ENCODE data around the gene RGS3. TPM values are rescaled to one million over a fixed set of nuclear protein-coding genes. Genes with fewer than 3 reads are reported as not detected.

Gene RGS3
- total and polyA plus RNA-seq, 10 of the 15 experiments (the other 5 are each of a cell fraction or from before 2014, with no cell fraction given), result 2.9 to 138 (median 28.8) TPM

DNA sequence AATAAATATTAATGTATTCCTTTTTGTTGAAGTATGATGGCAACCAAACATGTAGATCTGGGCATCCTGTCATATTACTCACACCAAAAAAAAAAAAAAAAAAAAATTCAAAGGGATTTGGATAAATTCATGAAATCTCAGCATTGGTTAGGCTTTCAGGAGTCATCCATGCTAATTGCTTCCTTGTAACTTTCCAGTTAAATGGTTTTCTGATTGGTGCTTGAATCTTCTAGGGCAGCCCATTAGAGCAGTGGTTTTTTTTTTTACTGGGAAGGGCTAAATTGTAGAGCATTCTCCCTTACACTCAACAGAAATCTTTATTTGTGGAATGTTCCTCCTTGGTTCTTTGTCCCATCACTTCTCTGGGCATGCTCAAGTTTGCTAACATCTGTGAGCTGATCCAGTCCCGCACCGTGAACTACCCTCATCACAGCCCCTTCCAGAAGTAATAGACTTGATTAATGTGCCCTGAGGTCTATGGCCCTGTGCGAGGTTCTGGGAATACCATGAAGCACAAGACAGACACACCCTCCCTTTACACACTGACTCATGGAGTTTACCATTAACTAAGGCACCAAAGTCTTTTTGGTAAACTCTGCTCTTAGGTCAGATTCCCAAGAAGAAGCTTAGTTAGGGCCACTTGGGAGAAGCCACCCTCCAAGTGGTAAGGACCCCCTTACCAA lies 56.0 kb downstream of the RGS3 start:
- Histone ChIP-seq H3K36me3 (ENCODE audit: control insufficient read depth in 2 of 2, insufficient read depth in 2 of 2, low read length in 1 of 2) (peaks cover 4 to 10% of the 10 kb centered on the region in 2 experiments; a peak in 3 of 4 replicates), H3K4me1 (ENCODE audit: control insufficient read depth, insufficient read depth, low read length) (peaks cover 44% of the 10 kb centered on the region), H3K9me3 (replicated peaks; ENCODE audit: control insufficient read depth, insufficient read depth, low read length) (no peaks in the 10 kb centered on the region), H2AFZ (ENCODE audit: control insufficient read depth, low read depth, low read length) (no peak overlapping the region), H3K4me2 (ENCODE audit: control insufficient read depth, insufficient read depth) (peak overlapping the region; percentile 100), H3K9ac (ENCODE audit: control insufficient read depth, insufficient read depth, low read length) (peak overlapping the region; percentile 79), H4K20me1 (ENCODE audit: control insufficient read depth, insufficient read depth) (no peaks in the 10 kb centered on the region; the same call in 1 of the 2 replicates), H3K27me3 (replicated peaks in 1 of 2; ENCODE audit: control insufficient read depth in 2 of 2, insufficient read depth in 2 of 2, low read length in 1 of 2) (no peaks in the 10 kb centered on the region), H3K79me2 (ENCODE audit: control insufficient read depth, insufficient read depth, low read length) (peaks cover 73% of the 10 kb centered on the region), H3K4me3 (peak overlapping the region; percentile 90), H3K27ac (ENCODE audit: control insufficient read depth, insufficient read depth) (peak overlapping the region; percentile 85)
- WGBS (ENCODE audit: insufficient coverage, insufficient replicate concordance, low lambda C conversion rate, missing lambda C conversion rate), result 78% methylated on average over 3 of the region's 3 CpGs
- no peak for ATAC-seq
- in situ Hi-C loops (cut with MboI) (loop anchor here (5.0 kb wide), 1 partner anchor 138 kb away; no protein-coding TSS in a partner anchor), intact Hi-C loops (cut with micrococcal nuclease; ENCODE audit: unreplicated experiment) (loop anchor here (2.0 kb wide), 1 partner anchor 135 kb away; no protein-coding TSS in a partner anchor)
- ChIA-PET RAD21 (ENCODE audit: unreplicated experiment) (interaction anchor here (0.8 to 15.3 kb wide), 14 partner anchors 7 to 138 kb away, joined by 3 to 481 read pairs (median 6); partner anchors contain the start of genes C9orf43 and POLE3), POLR2A (interaction anchor here (0.7 to 14.0 kb wide), 4 partner anchors 9 to 68 kb away, joined by 3 to 233 read pairs (median 3); no protein-coding TSS in a partner anchor), CTCF (interaction anchor here (0.8 to 12.5 kb wide), 6 partner anchors 45 to 136 kb away, joined by 3 to 199 read pairs (median 38); no protein-coding TSS in a partner anchor), SMC1A (ENCODE audit: uncharacterized antibody, unreplicated experiment) (interaction anchor here (0.7 to 18.5 kb wide), 13 partner anchors 8 to 244 kb away, joined by 3 to 323 read pairs (median 16); partner anchors contain the start of genes CDC26 and PRPF4)
- FAIRE-seq, result no peak
- BruUV-seq (replicated peaks), result TSS peak; percentile 69
- TF ChIP-seq ZNF384 (IDR thresholded peaks at IDR 0.05; ENCODE audit: borderline replicate concordance, low read depth, low read length) (peak; percentile 71), MEF2A (IDR thresholded peaks at IDR 0.05; ENCODE audit: insufficient read depth, low read depth, low read length) (no peak), SIN3A (IDR thresholded peaks at IDR 0.05; ENCODE audit: low read depth, low read length) (no peak)
- TF ChIP-seq, protein P1, sequence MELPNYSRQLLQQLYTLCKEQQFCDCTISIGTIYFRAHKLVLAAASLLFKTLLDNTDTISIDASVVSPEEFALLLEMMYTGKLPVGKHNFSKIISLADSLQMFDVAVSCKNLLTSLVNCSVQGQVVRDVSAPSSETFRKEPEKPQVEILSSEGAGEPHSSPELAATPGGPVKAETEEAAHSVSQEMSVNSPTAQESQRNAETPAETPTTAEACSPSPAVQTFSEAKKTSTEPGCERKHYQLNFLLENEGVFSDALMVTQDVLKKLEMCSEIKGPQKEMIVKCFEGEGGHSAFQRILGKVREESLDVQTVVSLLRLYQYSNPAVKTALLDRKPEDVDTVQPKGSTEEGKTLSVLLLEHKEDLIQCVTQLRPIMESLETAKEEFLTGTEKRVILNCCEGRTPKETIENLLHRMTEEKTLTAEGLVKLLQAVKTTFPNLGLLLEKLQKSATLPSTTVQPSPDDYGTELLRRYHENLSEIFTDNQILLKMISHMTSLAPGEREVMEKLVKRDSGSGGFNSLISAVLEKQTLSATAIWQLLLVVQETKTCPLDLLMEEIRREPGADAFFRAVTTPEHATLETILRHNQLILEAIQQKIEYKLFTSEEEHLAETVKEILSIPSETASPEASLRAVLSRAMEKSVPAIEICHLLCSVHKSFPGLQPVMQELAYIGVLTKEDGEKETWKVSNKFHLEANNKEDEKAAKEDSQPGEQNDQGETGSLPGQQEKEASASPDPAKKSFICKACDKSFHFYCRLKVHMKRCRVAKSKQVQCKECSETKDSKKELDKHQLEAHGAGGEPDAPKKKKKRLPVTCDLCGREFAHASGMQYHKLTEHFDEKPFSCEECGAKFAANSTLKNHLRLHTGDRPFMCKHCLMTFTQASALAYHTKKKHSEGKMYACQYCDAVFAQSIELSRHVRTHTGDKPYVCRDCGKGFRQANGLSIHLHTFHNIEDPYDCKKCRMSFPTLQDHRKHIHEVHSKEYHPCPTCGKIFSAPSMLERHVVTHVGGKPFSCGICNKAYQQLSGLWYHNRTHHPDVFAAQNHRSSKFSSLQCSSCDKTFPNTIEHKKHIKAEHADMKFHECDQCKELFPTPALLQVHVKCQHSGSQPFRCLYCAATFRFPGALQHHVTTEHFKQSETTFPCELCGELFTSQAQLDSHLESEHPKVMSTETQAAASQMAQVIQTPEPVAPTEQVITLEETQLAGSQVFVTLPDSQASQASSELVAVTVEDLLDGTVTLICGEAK (IDR thresholded peaks at IDR 0.05; ENCODE audit: borderline replicate concordance), result peak; percentile 27; the same call in 1 of the 2 replicates
- no peak for DNase-seq (ENCODE audit: low read depth, low spot score)

Measured in GM12878 (cell line).